Gastroesophageal sphincter (tissue), 3 donors: ENCODE data around the gene KCNQ1OT1.

Experiments
- CTCF ChIP-seq, 4 experiments: fragments of 200-600 bp in 2 of 4; fragments of 450-650 bp in 2 of 4; sonication (generic) in 1 of 4; IDR thresholded peaks; one replicate each; pipeline ENCODE4 v1.5.1; 2017 to 2019; ENCODE audit warnings: antibody characterized with exemption in 4 of 4, mild to moderate bottlenecking in 2 of 4, moderate library complexity in 2 of 4
- POLR2A ChIP-seq, 2 donors: fragments of 450-650 bp; IDR thresholded peaks; one replicate each; pipeline ENCODE4 v1.6.1; 2017; ENCODE audit warnings: antibody characterized with exemption in 2 of 2, mild to moderate bottlenecking in 2 of 2, moderate library complexity in 1 of 2
- POLR2AphosphoS5 ChIP-seq: sonication (generic); formaldehyde crosslinking; IDR thresholded peaks from one replicate; pipeline ENCODE4 v1.6.1; 2017; ENCODE audit warnings: antibody characterized with exemption

DNA sequence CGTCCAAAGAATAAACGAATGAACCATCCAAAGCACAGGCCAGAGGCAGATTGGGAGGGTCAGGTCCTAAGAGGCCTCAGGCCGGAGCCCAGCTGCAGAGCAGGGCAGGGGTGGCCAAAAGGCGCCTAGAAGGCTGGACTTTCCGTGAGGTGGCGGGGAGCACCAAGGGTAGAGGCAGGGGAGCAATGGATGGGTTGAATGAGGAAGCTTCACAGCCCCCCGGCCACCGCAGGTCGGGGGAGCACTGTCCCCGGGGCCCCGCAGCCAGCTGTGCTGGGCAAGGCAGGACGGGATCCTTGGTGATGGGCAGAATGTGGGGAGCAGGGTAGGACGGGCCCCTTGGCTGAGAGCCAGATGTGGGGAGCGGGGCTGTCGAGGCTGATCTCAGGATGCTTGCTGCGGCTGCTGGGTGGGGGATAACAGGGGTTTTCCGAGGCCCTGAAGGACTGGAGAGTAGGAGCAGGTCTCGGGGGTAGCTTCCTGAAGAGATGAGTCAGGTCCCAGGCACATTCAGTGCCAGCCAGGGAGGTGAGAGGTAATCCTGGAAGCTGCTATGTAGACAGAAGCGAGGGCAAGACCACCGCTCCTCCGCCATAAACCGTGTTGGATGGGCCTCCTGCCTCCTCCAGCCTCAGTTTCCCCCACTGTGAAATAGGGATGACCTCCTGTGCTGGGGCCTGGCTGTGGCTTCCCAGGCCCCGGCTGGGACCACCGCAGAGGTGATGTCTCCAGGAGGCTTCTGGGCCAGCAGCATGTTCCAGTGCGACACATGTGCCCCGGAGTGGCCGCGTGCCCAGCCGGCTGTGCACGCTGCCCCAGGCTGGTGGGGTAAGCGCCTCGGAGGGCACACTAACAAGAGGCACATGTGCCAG, 34.6 kb upstream of the KCNQ1OT1 start:
- no peak for TF ChIP-seq CTCF (IDR thresholded peaks at IDR 0.05)
- no peak for TF ChIP-seq POLR2AphosphoS5
- TF ChIP-seq POLR2A (IDR thresholded peaks at IDR 0.05) = no peak
